GM12878 (cell line): ENCODE measurements around the gene GJB4. TPM values are rescaled to one million over a fixed set of nuclear protein-coding genes. Genes with fewer than 3 reads are reported as not detected.

Experiments used
- ATAC-seq: fragments of 200-7000 bp; cut with Tn5 transposase; 3 replicates; pipeline ENCODE4 v1.9.1; 2020; ENCODE audit warnings: mild to moderate bottlenecking, moderate library complexity
- BruUV-seq: library from RNA; stranded (reverse); fragments of 400-500 nt; replicated peaks from 2 replicates; lab custom pipeline; 2021; lab: Mats Ljungman, UMichigan
- CTCF ChIA-PET: fragments of 300-600 bp; sonication (Branson Sonifier 250); formaldehyde crosslinking; extraction: SDS; loops from one replicate; lab custom pipeline; 2021; ENCODE audit warnings: inconsistent platforms; lab: Yijun Ruan, JAX
- POLR2A ChIA-PET: fragments of 350-600 bp; formaldehyde crosslinking; extraction: SDS; loops from one replicate; lab custom pipeline; 2021; ENCODE audit warnings: inconsistent platforms; lab: Charles Lee
- RAD21 ChIA-PET: fragments of 300-600 bp; sonication (Branson Sonifier 250); formaldehyde crosslinking; loops from one replicate; lab custom pipeline; 2023; ENCODE audit warnings: antibody characterized with exemption; ENCODE audit not compliant: unreplicated experiment; lab: Charles Lee
- SMC1A ChIA-PET: fragments of 300-600 bp; sonication (Branson Sonifier 250); formaldehyde crosslinking; loops from one replicate; lab custom pipeline; 2023; ENCODE audit not compliant: unreplicated experiment, uncharacterized antibody; lab: Charles Lee
- DNase-seq: peaks from one replicate; pipeline ENCODE4 v3.0.0-alpha.2; 2011; ENCODE audit warnings: low read depth, low spot score
- FAIRE-seq: peaks from 3 replicates; lab custom pipeline; 2011; peaks lifted over from hg19 to GRCh38; lab: Jason Lieb, UNC
- H2AFZ ChIP-seq: 2 replicates; pipeline ENCODE4 v1.6.0; 2011; ENCODE audit warnings: low read depth, low read length, control low read depth; ENCODE audit not compliant: control insufficient read depth
- H3K27ac ChIP-seq: 2 replicates; pipeline ENCODE4 v1.5.1; 2011; ENCODE audit warnings: control low read depth; ENCODE audit not compliant: control insufficient read depth, insufficient read depth
- H3K27me3 ChIP-seq, 2 experiments: replicated peaks in 1 of 2; 2 replicates each; pipeline versions ENCODE4 v1.6.0 to v1.6.1; 2011; ENCODE audit warnings: low read length in 1 of 2; ENCODE audit not compliant: control insufficient read depth in 2 of 2, insufficient read depth in 2 of 2
- H3K36me3 ChIP-seq, 2 experiments: 2 replicates each; pipeline ENCODE4 v1.5.1; 2011; ENCODE audit warnings: low read length in 1 of 2; ENCODE audit not compliant: control insufficient read depth in 2 of 2, insufficient read depth in 2 of 2
- H3K4me1 ChIP-seq: 2 replicates; pipeline ENCODE4 v1.6.1; 2011; ENCODE audit warnings: mild to moderate bottlenecking, low read length, moderate library complexity, mixed read lengths; ENCODE audit not compliant: control insufficient read depth, insufficient read depth
- H3K4me2 ChIP-seq: 2 replicates; pipeline ENCODE4 v1.6.0; 2011; ENCODE audit warnings: control low read depth; ENCODE audit not compliant: control insufficient read depth, insufficient read depth
- H3K4me3 ChIP-seq: fragments of 200-600 bp; sonication (generic); 2 replicates; pipeline ENCODE4 v1.5.1; 2016
- H3K79me2 ChIP-seq: 2 replicates; pipeline ENCODE4 v1.6.0; 2011; ENCODE audit warnings: low read length; ENCODE audit not compliant: control insufficient read depth, insufficient read depth
- H3K9ac ChIP-seq: 2 replicates; pipeline ENCODE4 v1.8.0; 2011; ENCODE audit warnings: low read length, control low read depth, mixed read lengths; ENCODE audit not compliant: control insufficient read depth, insufficient read depth
- H3K9me3 ChIP-seq: replicated peaks from 3 replicates; pipeline ENCODE4 v1.5.1; 2011; ENCODE audit warnings: mild to moderate bottlenecking, low read length; ENCODE audit not compliant: control insufficient read depth, insufficient read depth
- H4K20me1 ChIP-seq: 2 replicates; pipeline ENCODE4 v1.6.0; 2011; ENCODE audit not compliant: control insufficient read depth, insufficient read depth
- BACH1 ChIP-seq: fragments of 450-650 bp; IDR thresholded peaks from 2 replicates; pipeline ENCODE4 v1.6.1; 2017; ENCODE audit warnings: mild to moderate bottlenecking, borderline replicate concordance
- BRCA1 ChIP-seq: IDR thresholded peaks from 2 replicates; pipeline ENCODE4 v1.6.1; 2011; ENCODE audit warnings: low read depth, low read length, improper control_type of control experiment
- CHD1 ChIP-seq: IDR thresholded peaks from 2 replicates; pipeline ENCODE4 v1.6.1; 2012; ENCODE audit warnings: low read depth, low read length, improper control_type of control experiment
- DPF2 ChIP-seq: fragments of 450-650 bp; IDR thresholded peaks from 2 replicates; pipeline ENCODE4 v1.6.1; 2017; ENCODE audit warnings: mild to moderate bottlenecking
- FOS ChIP-seq: IDR thresholded peaks from 3 replicates; pipeline ENCODE4 v1.6.1; 2011; ENCODE audit warnings: borderline replicate concordance; ENCODE audit not compliant: insufficient read length; ENCODE audit errors: extremely low read depth
- HDAC2 ChIP-seq: fragments of 200-600 bp; sonication (generic); IDR thresholded peaks from 2 replicates; pipeline ENCODE4 v1.6.1; 2017
- NFIC ChIP-seq: IDR thresholded peaks from 2 replicates; pipeline ENCODE4 v1.6.1; 2012; ENCODE audit warnings: low read depth, mild to moderate bottlenecking, inconsistent platforms, low read length, moderate library complexity
- NFXL1 ChIP-seq: fragments of 450-650 bp; IDR thresholded peaks from 2 replicates; pipeline ENCODE4 v1.6.1; 2017; ENCODE audit warnings: antibody characterized with exemption, mild to moderate bottlenecking, borderline replicate concordance
- PML ChIP-seq: IDR thresholded peaks from 2 replicates; pipeline ENCODE4 v1.6.1; 2012; ENCODE audit warnings: low read length, inconsistent platforms
- POU2F2 ChIP-seq: IDR thresholded peaks from 3 replicates; pipeline ENCODE4 v1.6.1; 2011; ENCODE audit warnings: low read depth, mild to moderate bottlenecking, low read length, borderline replicate concordance
- RAD51 ChIP-seq: fragments of 450-650 bp; IDR thresholded peaks from 2 replicates; pipeline ENCODE4 v1.6.1; 2016; ENCODE audit warnings: moderate library complexity, mild to moderate bottlenecking, inconsistent platforms
- RBBP5 ChIP-seq: fragments of 200-600 bp; sonication (generic); conservative IDR thresholded peaks from 2 replicates; pipeline ENCODE4 v1.6.1; 2016
- SMAD1 ChIP-seq: fragments of 450-650 bp; IDR thresholded peaks from 2 replicates; pipeline ENCODE4 v1.6.1; 2018; ENCODE audit warnings: mild to moderate bottlenecking, low read depth; ENCODE audit not compliant: partially characterized antibody
- SPI1 ChIP-seq: IDR thresholded peaks from 2 replicates; pipeline ENCODE4 v1.6.1; 2011; ENCODE audit warnings: low read depth, mild to moderate bottlenecking, low read length, moderate library complexity, borderline replicate concordance; ENCODE audit not compliant: insufficient read depth
- whole genome bisulfite sequencing: methylation state at CpG from one replicate; pipeline ENCODE4 v1.1.6; 2016; ENCODE audit warnings: low lambda C conversion rate; ENCODE audit not compliant: insufficient replicate concordance, insufficient coverage; ENCODE audit errors: missing lambda C conversion rate; 5-methylcytosine and 5-hydroxymethylcytosine counted together
- in situ Hi-C: fragments of 300-500 bp; cut with MboI; formaldehyde crosslinking; loops from 9 replicates; pipeline ENCODE4 v1.14.3; 2018; ENCODE audit warnings: mixed read lengths
- intact Hi-C: fragments of 100-400 bp; cut with micrococcal nuclease; formaldehyde crosslinking; loops from one replicate; pipeline ENCODE4 v1.14.2; 2022; ENCODE audit not compliant: unreplicated experiment
- polyA plus RNA-seq, 11 experiments: library from polyadenylated mRNA; depleted of rRNA in 4 of 11; unstranded in 6 of 11; stranded (reverse) in 5 of 11; fragments of >200 nt; fragmentation: Nextera tagmentation in 4 of 11; fragmentation: Illumina TruSeq in 1 of 11; extraction: Ambion mirVana in 4 of 11; extraction: Trizol in 1 of 11; gene quantifications; 1 replicate in 1 of 11; 2 replicates in 10 of 11; pipeline versions ENCODE4 v1.2.1 to v1.2.3, GENCODE V29; 2011 to 2016; ENCODE audit warnings: inconsistent platforms in 2 of 11, missing spikeins in 2 of 11, low read depth in 1 of 11
- total RNA-seq, 4 experiments: library from RNA; depleted of rRNA in 3 of 4; stranded (reverse); fragments of >200 nt in 3 of 4; fragmentation: Illumina TruSeq in 1 of 4; extraction: Trizol in 1 of 4; gene quantifications; 2 replicates each; pipeline versions ENCODE4 v1.2.1 to v1.2.3, GENCODE V29; 2013 to 2021

Gene GJB4
- total and polyA plus RNA-seq, 10 of the 15 experiments (the other 5 are each of a cell fraction or from before 2014, with no cell fraction given), result not detected

DNA sequence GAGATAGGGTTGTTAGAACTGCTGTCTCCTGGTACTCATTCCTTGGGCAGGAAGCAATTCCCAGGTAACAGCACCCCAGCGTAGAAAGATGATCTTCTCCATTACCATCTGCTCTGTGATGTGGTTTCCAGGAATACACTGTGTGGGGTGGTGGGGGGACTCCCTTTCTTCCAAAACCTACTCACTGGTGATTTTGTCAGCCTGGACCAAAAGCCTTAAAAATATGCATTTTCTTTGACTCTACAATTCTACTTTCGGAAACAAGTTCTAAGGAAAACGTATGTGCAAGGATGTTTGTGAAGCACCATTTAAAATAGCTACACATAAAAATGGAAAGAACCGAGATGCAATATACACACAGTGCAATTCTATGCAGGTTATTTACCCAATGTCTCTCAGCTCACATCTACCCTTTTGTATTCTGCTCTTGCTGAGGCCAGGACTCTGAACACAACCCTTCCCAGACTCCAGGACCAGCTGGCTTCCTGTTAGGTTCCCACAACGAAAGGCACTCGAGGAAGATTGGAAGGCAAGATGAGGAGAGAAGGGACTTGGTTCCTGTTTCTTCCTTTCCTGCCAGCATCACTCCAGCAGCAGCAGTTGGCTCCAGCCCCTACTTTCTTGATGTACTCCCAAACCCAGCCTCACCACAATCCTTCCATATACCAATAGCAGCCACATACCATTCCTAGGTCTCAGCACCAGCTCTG is 37.7 kb upstream of the GJB4 start:
- Histone ChIP-seq H3K4me1 (no peaks in the 10 kb centered on the region), H3K36me3 (no peaks in the 10 kb centered on the region), H3K4me3 (no peak overlapping the region), H2AFZ (no peak overlapping the region), H3K4me2 (no peak overlapping the region), H3K9me3 (no peaks in the 10 kb centered on the region), H3K27ac (no peak overlapping the region), H3K9ac (no peak overlapping the region), H3K27me3 (peaks cover 0 to 1% of the 10 kb centered on the region in 2 experiments; a peak in 2 of 4 replicates), H3K79me2 (no peaks in the 10 kb centered on the region), H4K20me1 (no peaks in the 10 kb centered on the region)
- ATAC-seq (no peak), DNase-seq (no peak), FAIRE-seq (no peak)
- ChIA-PET CTCF (no interaction called here), RAD21 (no interaction called here), POLR2A (no interaction called here), SMC1A (no interaction called here)
- in situ Hi-C loops, result no loop called here
- TF ChIP-seq DPF2 (no peak), NFXL1 (no peak), PML (no peak), RAD51 (no peak), POU2F2 (no peak), HDAC2 (no peak), NFIC (no peak), RBBP5 (no peak), BACH1 (no peak), FOS (no peak), SPI1 (no peak), BRCA1 (no peak), SMAD1 (no peak), CHD1 (no peak)
- WGBS, result 18% methylated on average over 6 of the region's 6 CpGs
- intact Hi-C loops, result no loop called here
- BruUV-seq, result no TSS peak
